Testis (tissue), 3 donors: ENCODE measurements around the gene AIPL1. TPM values are rescaled to one million over a fixed set of nuclear protein-coding genes. Genes with fewer than 3 reads are reported as not detected.

Experiments used
- DNase-seq: peaks from one replicate; pipeline ENCODE4 v3.0.0-alpha.2; 2019
- H3K27ac ChIP-seq, 2 donors: fragments of 200-600 bp; sonication (generic); one replicate each; pipeline ENCODE4 v1.5.1; 2019
- H3K27me3 ChIP-seq: fragments of 200-600 bp; sonication (generic); one replicate; pipeline ENCODE4 v1.5.1; 2019
- H3K36me3 ChIP-seq: fragments of 200-600 bp; sonication (generic); one replicate; pipeline ENCODE4 v1.5.1; 2017; ENCODE audit warnings: low read depth; ENCODE audit errors: missing control alignments
- H3K4me1 ChIP-seq: fragments of 200-600 bp; sonication (generic); one replicate; pipeline ENCODE4 v1.5.1; 2019
- H3K4me3 ChIP-seq, 2 donors: fragments of 200-600 bp; sonication (generic); one replicate each; pipeline ENCODE4 v1.5.1; 2017 to 2019
- H3K9me3 ChIP-seq: fragments of 200-600 bp; sonication (generic); one replicate; pipeline ENCODE4 v1.5.1; 2017
- CTCF ChIP-seq, 3 experiments: fragments of 450-650 bp in 2 of 3; fragments of 200-600 bp in 1 of 3; sonication (generic) in 1 of 3; IDR thresholded peaks; one replicate each; pipeline ENCODE4 v1.5.1; 2016 to 2019; ENCODE audit warnings: antibody characterized with exemption in 3 of 3, mild to moderate bottlenecking in 2 of 3, moderate library complexity in 1 of 3
- POLR2A ChIP-seq: fragments of 450-650 bp; IDR thresholded peaks from one replicate; pipeline ENCODE4 v1.6.1; 2017; ENCODE audit warnings: antibody characterized with exemption, mild to moderate bottlenecking, moderate library complexity
- WGBS, 2 donors: methylation state at CpG; one replicate each; pipeline ENCODE4 v1.1.5; 2018; 5-methylcytosine and 5-hydroxymethylcytosine counted together
- intact Hi-C: fragments of 100-400 bp; cut with DNase I; formaldehyde crosslinking; loops from one replicate; pipeline ENCODE4 v1.15.1; 2023; ENCODE audit warnings: low total_unique reads
- polyA plus RNA-seq: library from polyadenylated mRNA; stranded (reverse); fragments of 350-450 nt; fragmentation: Illumina TruSeq; extraction: RNeasy Lipid Tissue Mini Kit (QIAGEN cat#74804); gene quantifications from one replicate; pipeline ENCODE4 v1.2.3, GENCODE V29; 2014; ENCODE audit warnings: low read depth, low replicate concordance; ENCODE audit not compliant: insufficient read depth
- total RNA-seq, 2 donors: library from RNA; depleted of rRNA; stranded (reverse); fragments of >200 nt; gene quantifications; one replicate each; pipeline ENCODE4 v1.2.3, GENCODE V29; 2016

Gene AIPL1
- total and polyA plus RNA-seq, 3 donors from 2014 or later: 0.37 to 1.0 (median 0.49) TPM

DNA sequence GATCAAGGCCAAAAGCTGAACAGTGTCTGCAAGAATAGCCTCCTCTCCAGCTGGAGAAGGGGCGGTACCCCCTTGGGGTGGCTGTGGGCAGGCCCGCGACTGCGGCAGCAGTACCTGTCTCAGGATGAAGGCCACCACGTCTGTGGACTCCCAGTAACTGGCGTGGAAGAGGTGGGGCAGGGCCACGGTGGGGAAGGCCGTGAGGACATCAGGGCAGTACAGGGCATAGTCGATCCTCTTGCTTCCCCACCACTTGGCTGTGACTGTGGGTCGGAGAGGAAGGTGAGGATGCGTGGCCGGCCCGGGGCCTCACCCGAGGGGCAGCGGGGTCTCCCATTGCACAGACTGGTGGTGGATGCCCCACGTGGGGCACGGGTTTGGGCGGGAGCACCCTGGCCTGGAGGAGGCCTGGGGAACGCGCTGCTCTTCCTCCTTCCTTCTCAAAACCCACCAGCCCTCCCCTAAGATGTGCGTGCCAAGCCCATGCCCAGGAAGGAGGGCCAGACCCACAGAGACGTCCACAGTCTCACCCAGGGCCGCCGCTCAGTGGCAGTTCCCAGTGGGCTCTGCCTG is 35.3 kb upstream of the AIPL1 start:
- no peak for DNase-seq
- Histone ChIP-seq H3K27me3 (no peaks in the 10 kb centered on the region), H3K4me1 (peaks cover 4% of the 10 kb centered on the region), H3K4me3 (no peak overlapping the region), H3K9me3 (no peaks in the 10 kb centered on the region), H3K36me3 (no peaks in the 10 kb centered on the region), H3K27ac (no peak overlapping the region)
- TF ChIP-seq CTCF (IDR thresholded peaks at IDR 0.05): no peak
- no peak for TF ChIP-seq POLR2A
- WGBS, 2 donors: 89 to 97% methylated on average over 13 to 24 of the region's 24 CpGs
- intact Hi-C loops: no loop called here

- WGBS, 2 donors: 92 to 96% methylated on average over 23 of the region's 23 CpGs
- intact Hi-C loops: no loop called here
- H3K4me3 ChIP-seq: no peak overlapping the region
- no peaks in the 10 kb centered on the region for H3K9me3 ChIP-seq
- H3K27ac ChIP-seq: no peak overlapping the region
- no peak for DNase-seq
- peaks cover 4% of the 10 kb centered on the region for H3K4me1 ChIP-seq
- no peaks in the 10 kb centered on the region for H3K27me3 ChIP-seq
- H3K36me3 ChIP-seq: no peaks in the 10 kb centered on the region
- TF ChIP-seq POLR2A (no peak), CTCF (IDR thresholded peaks at IDR 0.05) (no peak)
These were observed 33.3 kb upstream of the AIPL1 start for GRCh38 chr17:6468051-6468790.

DNA sequence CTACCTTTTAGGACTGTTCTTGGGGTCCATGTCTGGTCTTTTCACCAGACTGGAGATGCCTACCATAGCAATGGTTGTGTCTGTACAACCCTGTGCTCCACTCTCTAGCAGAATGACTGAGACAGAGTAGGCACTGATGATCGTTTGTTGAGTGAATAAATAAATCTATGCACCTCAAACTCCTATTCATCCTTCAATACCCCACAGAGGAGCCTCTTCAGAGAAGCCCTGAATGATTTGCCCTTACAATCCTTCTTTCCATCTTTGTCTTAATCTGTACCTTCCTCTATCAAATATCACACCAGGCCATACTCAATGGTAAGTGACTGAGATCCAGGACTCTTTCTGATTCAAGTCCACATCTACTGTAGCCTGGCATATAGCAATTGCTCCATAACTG is 32.6 kb upstream of the AIPL1 start:
- H3K27me3 ChIP-seq: no peaks in the 10 kb centered on the region
- H3K9me3 ChIP-seq: no peaks in the 10 kb centered on the region
- no peaks in the 10 kb centered on the region for H3K36me3 ChIP-seq
- no peak overlapping the region for H3K27ac ChIP-seq
- no peak for DNase-seq
- intact Hi-C loops: no loop called here
- TF ChIP-seq CTCF (IDR thresholded peaks at IDR 0.05) (no peak), POLR2A (no peak)
- 96% methylated on average over 1 of the region's 1 CpG for WGBS, 2 donors
- H3K4me1 ChIP-seq: peaks cover 4% of the 10 kb centered on the region
- H3K4me3 ChIP-seq: no peak overlapping the region

GRCh38 chr17:6465206-6466003 is 30.5 kb upstream of the AIPL1 start:
- H3K4me3 ChIP-seq: no peak overlapping the region
- no peak for DNase-seq
- H3K36me3 ChIP-seq: no peaks in the 10 kb centered on the region
- H3K9me3 ChIP-seq: no peaks in the 10 kb centered on the region
- intact Hi-C loops: no loop called here
- TF ChIP-seq POLR2A (no peak), CTCF (IDR thresholded peaks at IDR 0.05) (no peak)
- H3K27me3 ChIP-seq: no peaks in the 10 kb centered on the region
- no peaks in the 10 kb centered on the region for H3K4me1 ChIP-seq
- H3K27ac ChIP-seq: no peak overlapping the region
- WGBS, 2 donors: 78 to 85% methylated on average over 19 of the region's 19 CpGs
